HG03354 (cell line): Measurements from ENCODE around the gene CMTM2.
"Not testable (repeated sequence)": the region's sequence is repeated elsewhere in the genome, so short reads cannot be mapped to it uniquely, and the experiment has no call there.

Experiments
- ATAC-seq: cut with Tn5 transposase; IDR thresholded peaks from one replicate; pipeline ENCODE4 v1.9.1; 2021; ENCODE audit warnings: mild to moderate bottlenecking; ENCODE audit not compliant: unreplicated experiment, poor library complexity, severe bottlenecking

The CMTM2 gene

GRCh38 chr16:66576296-66576695, 3.0 kb upstream of the CMTM2 start:
- ATAC-seq: no peak

GRCh38 chr16:66580605-66581209, 1.4 kb downstream of the CMTM2 start:
- no peak for ATAC-seq

GRCh38 chr16:66581246-66581952, 2.1 kb downstream of the CMTM2 start:
- no peak for ATAC-seq

GRCh38 chr16:66585481-66586239, 6.4 kb downstream of the CMTM2 start:
- no peak for ATAC-seq

- no peak for ATAC-seq
These were observed 8.8 kb downstream of the CMTM2 start for GRCh38 chr16:66587881-66588600.

- ATAC-seq: peak; percentile 69
These were observed 9.9 kb downstream of the CMTM2 start for GRCh38 chr16:66588981-66589713.

DNA sequence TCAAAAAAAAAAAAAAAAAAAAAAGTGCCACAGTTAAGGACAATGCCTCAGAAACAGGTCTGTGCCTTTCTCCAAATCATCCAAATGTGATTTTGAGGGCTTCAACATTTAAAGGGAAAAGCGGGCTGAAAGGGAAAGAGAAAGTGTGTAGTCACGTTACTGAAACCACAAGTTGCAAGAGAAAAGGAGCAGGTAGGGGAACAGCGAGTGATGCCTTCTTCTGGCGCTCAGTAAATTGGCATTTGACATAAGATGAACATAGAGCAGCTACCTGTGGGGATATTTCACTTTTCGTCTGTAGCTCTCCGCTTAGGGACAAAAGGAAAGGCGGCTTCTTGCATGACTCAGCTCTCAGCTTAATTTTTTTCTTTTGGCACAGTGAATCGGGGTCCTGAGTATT, 11.1 kb downstream of the CMTM2 start:
- no peak for ATAC-seq

GRCh38 chr16:66591018-66591417, 11.8 kb downstream of the CMTM2 start:
- ATAC-seq: no peak

DNA sequence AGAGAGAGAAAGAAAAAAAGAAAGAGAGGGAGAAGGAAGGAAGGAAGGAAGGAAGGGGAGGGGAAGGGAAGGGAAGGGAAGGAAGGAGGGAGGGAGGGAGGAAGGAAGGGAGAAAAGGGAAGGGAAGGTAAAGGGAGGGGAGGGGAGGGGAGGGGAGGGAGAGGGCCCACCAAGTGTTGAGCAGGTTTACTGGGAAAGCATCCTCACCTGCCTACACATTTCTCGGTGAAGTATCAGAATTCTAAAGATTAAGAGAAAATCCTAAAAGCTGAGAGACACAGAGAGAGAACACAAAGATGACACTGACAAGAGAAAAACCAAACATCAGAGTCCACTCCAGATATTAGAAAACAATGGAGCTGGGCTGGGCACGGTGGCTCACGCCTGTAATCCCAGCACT, 13.0 kb downstream of the CMTM2 start:
- no peak for ATAC-seq

GRCh38 chr16:66592814-66593213, 13.6 kb downstream of the CMTM2 start:
- no peak for ATAC-seq

- no peak for ATAC-seq
These were observed 15.5 kb downstream of the CMTM2 start for GRCh38 chr16:66594739-66595138.

GRCh38 chr16:66596559-66596958, 17.3 kb downstream of the CMTM2 start:
- not testable (repeated sequence) for ATAC-seq

GRCh38 chr16:66596986-66597848, 18.0 kb downstream of the CMTM2 start:
- no peak for ATAC-seq

GRCh38 chr16:66598111-66598510, 18.8 kb downstream of the CMTM2 start:
- no peak for ATAC-seq

DNA sequence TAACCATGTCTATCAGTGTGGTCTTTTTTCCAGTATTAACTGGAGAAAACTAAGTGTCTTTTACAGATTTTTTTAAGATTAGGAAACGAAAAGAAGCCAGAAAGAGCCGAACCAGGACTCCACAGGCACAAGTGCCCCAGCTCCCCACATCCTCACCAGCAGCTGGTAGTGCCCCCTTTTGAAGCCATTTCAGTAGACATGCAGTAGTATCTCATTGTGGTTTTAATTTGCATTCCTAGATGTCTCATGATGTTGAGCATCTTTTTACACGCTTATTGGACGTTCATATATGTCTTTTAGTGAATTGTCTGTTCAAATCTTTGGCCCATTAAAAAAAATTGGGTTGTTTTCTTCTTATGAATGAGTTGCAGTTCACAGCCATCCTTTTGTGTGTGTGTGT, 20.5 kb downstream of the CMTM2 start:
- ATAC-seq: no peak

GRCh38 chr16:66600477-66600876, 21.2 kb downstream of the CMTM2 start:
- no peak for ATAC-seq

- ATAC-seq: no peak
These were observed 22.2 kb downstream of the CMTM2 start for GRCh38 chr16:66601471-66601870.

DNA sequence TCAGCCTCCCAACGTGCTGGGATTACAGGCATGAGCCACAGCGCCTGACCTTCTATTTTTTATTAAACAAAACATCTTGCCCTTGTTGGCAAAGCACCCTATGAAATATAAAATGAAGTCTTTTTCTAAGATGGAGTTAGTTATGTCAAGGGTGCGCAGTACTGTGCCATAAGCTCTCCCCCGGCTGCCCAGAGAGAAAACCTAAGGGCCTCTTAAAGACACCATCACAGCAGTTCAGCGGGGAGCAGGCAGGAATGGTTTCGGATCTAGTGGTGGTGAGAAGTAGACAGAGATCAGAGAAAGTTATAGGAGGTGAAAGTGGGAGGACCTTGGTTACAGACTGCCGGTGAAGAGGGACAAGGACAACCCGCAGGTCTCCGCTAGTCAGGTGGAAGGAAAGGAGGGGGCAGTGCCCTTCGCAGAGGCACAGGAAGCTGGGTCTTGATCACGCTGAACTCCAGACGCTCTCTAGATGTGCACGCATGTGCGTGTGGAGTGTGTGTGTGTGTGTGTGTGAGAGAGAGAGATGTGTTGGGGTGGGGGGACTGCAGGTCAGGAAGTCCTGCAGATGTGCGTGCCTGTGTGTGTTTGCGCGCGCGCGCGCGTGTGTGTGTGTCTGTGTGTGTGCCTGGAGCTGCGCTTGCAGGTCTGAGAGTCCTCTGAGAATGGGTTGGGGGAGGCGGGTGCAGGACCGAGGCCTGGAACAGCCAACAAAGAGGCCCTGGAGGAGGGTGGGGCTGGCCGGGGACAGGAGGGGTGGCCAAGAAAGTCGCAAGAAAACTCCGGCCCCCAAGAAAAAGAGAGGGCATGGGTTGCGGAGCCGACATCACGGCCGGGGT, 24.5 kb downstream of the CMTM2 start:
- no peak for ATAC-seq
